ENCODE measurements around the gene MACROD2. TPM values are rescaled to one million over a fixed set of nuclear protein-coding genes. Genes with fewer than 3 reads are reported as not detected.

Gene MACROD2
- total RNA-seq, 1 experiment from 2014 or later, result 1.6 TPM

- Histone ChIP-seq H3K18ac (ENCODE audit: insufficient read length, low read depth, low read length) (no peak overlapping the region), H3K4me2 (ENCODE audit: insufficient read depth, insufficient read length, low read length) (no peak overlapping the region), H2BK15ac (ENCODE audit: low read depth, low read length) (no peak overlapping the region), H3K4ac (ENCODE audit: low read depth, low read length) (no peak overlapping the region), H2BK5ac (ENCODE audit: insufficient read length, low read length) (no peak overlapping the region), H3K9ac (ENCODE audit: extremely low read depth, insufficient read length, low read length) (no peak overlapping the region), H4K5ac (ENCODE audit: insufficient read length, low read depth, low read length) (no peak overlapping the region), H3K23me2 (ENCODE audit: insufficient read length, low read depth, low read length, poor library complexity, severe bottlenecking) (no peaks in the 10 kb centered on the region), H3K27me3 (ENCODE audit: insufficient read depth, low read length) (no peaks in the 10 kb centered on the region), H3K56ac (ENCODE audit: insufficient read length, low read depth, low read length) (no peak overlapping the region), H3K23ac (ENCODE audit: insufficient read length, low read depth, low read length) (no peak overlapping the region), H2BK120ac (ENCODE audit: low read depth, low read length, poor library complexity, severe bottlenecking) (no peak overlapping the region), H3K4me1 (ENCODE audit: insufficient read depth, low read length) (no peaks in the 10 kb centered on the region; the same call in 1 of the 2 replicates), H3K79me1 (ENCODE audit: insufficient read depth, low read depth, low read length, poor library complexity, severe bottlenecking) (no peaks in the 10 kb centered on the region), H2BK12ac (ENCODE audit: insufficient read length, low read depth, low read length) (no peak overlapping the region), H2AK5ac (ENCODE audit: insufficient read length, low read length) (no peak overlapping the region), H3K27ac (ENCODE audit: insufficient read length, low read depth, low read length) (no peak overlapping the region), H3K79me2 (ENCODE audit: insufficient read depth, low read length) (no peaks in the 10 kb centered on the region), H2BK20ac (ENCODE audit: low read depth, low read length, poor library complexity, severe bottlenecking) (no peak overlapping the region), H3K9me3 (ENCODE audit: control insufficient read depth, low read depth, low read length) (no peaks in the 10 kb centered on the region), H3K14ac (ENCODE audit: insufficient read depth, low read length) (no peak overlapping the region), H4K20me1 (ENCODE audit: control insufficient read depth, insufficient read depth, insufficient read length) (no peaks in the 10 kb centered on the region), H4K91ac (ENCODE audit: insufficient read length, low read depth, low read length) (no peak overlapping the region), H4K8ac (replicated peaks; ENCODE audit: insufficient read length, low read depth, low read length) (no peak overlapping the region), H3T11ph (ENCODE audit: low read length) (no peak overlapping the region), H2AFZ (ENCODE audit: low read length) (no peak overlapping the region)
- Mint-ChIP-seq H3K4me3 (no peak overlapping the region), H3K36me3 (ENCODE audit: insufficient read depth in 1 of 3, low read depth in 3 of 3) (no peaks in the 10 kb centered on the region), H3K4me1 (peaks cover 0 to 7% of the 10 kb centered on the region in 2 experiments; a peak in 2 of 4 replicates), H3K9me3 (no peaks in the 10 kb centered on the region), H3K27me3 (ENCODE audit: low read depth) (no peaks in the 10 kb centered on the region; the same call in 1 of the 2 replicates), H3K27ac (no peak overlapping the region)
- no CpG with 5 or more reads among the region's 1 CpG for WGBS (ENCODE audit: extremely low coverage, insufficient read length, low lambda C conversion rate)
- TF ChIP-seq CTCF (conservative IDR thresholded peaks at IDR 0.05), result no peak
- no peak for DNase-seq
Measured at GRCh38 chr20:14885661-14886060, 890.3 kb downstream of the MACROD2 start.

Measured in H9 (cell line).